NCI-H524 (cell line): Measurements from ENCODE around the gene PIAS2.
"Not testable (repeated sequence)": the region's sequence is repeated elsewhere in the genome, so short reads cannot be mapped to it uniquely, and the experiment has no call there.

ENCODE experiments used
- DNase-seq, 2 experiments: peaks; one replicate each; lab custom pipeline; 2025; lab: John Stamatoyannopoulos, UW

Gene PIAS2

GRCh38 chr18:46917108-46917802 lies at the start of gene PIAS2, which contains the start of gene KATNAL2:
Gene PIAS2 (minus strand): TSS chr18:46917507. CDS start chr18:46917345, 162 bp downstream.
Gene KATNAL2 (plus strand): TSS chr18:46917602. CDS start chr18:46946873, 29,271 bp downstream.
- DNase-seq = peak; percentile 48 to 82

- DNase-seq = not testable (repeated sequence)
These were observed 49.0 kb upstream of the PIAS2 start for GRCh38 chr18:46966266-46966665.

GRCh38 chr18:46964579-46965293 lies 47.4 kb upstream of the PIAS2 start:
- not testable (repeated sequence) for DNase-seq

GRCh38 chr18:46963656-46964578 lies 46.6 kb upstream of the PIAS2 start:
- DNase-seq = not testable (repeated sequence)

GRCh38 chr18:46958209-46958608 lies 40.9 kb upstream of the PIAS2 start:
- no peak for DNase-seq

- DNase-seq = no peak
These were observed 35.9 kb upstream of the PIAS2 start for GRCh38 chr18:46953195-46953594.

- DNase-seq = peak in 1 of 2 experiments; percentile 38
These were observed 32.9 kb upstream of the PIAS2 start for GRCh38 chr18:46950064-46950656.

- DNase-seq = peak; percentile 81 to 88
These were observed 29.5 kb upstream of the PIAS2 start for GRCh38 chr18:46946656-46947282.

GRCh38 chr18:46942646-46943045 lies 25.3 kb upstream of the PIAS2 start:
- DNase-seq = no peak

- no peak for DNase-seq
These were observed 22.8 kb upstream of the PIAS2 start for GRCh38 chr18:46939998-46940571.

- peak in 1 of 2 experiments; percentile 11 for DNase-seq
These were observed 22.1 kb upstream of the PIAS2 start for GRCh38 chr18:46939337-46939963.

GRCh38 chr18:46920653-46921052 lies 3.3 kb upstream of the PIAS2 start:
- DNase-seq = no peak

GRCh38 chr18:46920067-46920466 lies 2.8 kb upstream of the PIAS2 start:
- no peak for DNase-seq

GRCh38 chr18:46917803-46918600 lies 695 bp upstream of the PIAS2 start:
- DNase-seq = peak; percentile 0 to 45

- DNase-seq = peak; percentile 5 to 38
These were observed 678 bp downstream of the PIAS2 start for GRCh38 chr18:46916551-46917107.

GRCh38 chr18:46915800-46916550 lies 1.3 kb downstream of the PIAS2 start:
- peak in 1 of 2 experiments; percentile 30 for DNase-seq

GRCh38 chr18:46910856-46911255 lies 6.5 kb downstream of the PIAS2 start:
- no peak for DNase-seq

- DNase-seq = no peak
These were observed 7.8 kb downstream of the PIAS2 start for GRCh38 chr18:46909497-46909896.
